ENCODE measurements around the gene ENOSF1. TPM values are rescaled to one million over a fixed set of nuclear protein-coding genes. Genes with fewer than 3 reads are reported as not detected.
A peak's percentile ranks its signal among the peaks of the same experiment; 100 is the strongest.

ENOSF1 gene
- total and polyA plus RNA-seq, 2 of the 13 experiments (the other 11 are each of a cell fraction or from before 2014, with no cell fraction given), result 37.6 to 40.1 TPM

GRCh38 chr18:703213-703967, 9.0 kb downstream of the ENOSF1 start (continued):
- TF ChIP-seq, protein P1, sequence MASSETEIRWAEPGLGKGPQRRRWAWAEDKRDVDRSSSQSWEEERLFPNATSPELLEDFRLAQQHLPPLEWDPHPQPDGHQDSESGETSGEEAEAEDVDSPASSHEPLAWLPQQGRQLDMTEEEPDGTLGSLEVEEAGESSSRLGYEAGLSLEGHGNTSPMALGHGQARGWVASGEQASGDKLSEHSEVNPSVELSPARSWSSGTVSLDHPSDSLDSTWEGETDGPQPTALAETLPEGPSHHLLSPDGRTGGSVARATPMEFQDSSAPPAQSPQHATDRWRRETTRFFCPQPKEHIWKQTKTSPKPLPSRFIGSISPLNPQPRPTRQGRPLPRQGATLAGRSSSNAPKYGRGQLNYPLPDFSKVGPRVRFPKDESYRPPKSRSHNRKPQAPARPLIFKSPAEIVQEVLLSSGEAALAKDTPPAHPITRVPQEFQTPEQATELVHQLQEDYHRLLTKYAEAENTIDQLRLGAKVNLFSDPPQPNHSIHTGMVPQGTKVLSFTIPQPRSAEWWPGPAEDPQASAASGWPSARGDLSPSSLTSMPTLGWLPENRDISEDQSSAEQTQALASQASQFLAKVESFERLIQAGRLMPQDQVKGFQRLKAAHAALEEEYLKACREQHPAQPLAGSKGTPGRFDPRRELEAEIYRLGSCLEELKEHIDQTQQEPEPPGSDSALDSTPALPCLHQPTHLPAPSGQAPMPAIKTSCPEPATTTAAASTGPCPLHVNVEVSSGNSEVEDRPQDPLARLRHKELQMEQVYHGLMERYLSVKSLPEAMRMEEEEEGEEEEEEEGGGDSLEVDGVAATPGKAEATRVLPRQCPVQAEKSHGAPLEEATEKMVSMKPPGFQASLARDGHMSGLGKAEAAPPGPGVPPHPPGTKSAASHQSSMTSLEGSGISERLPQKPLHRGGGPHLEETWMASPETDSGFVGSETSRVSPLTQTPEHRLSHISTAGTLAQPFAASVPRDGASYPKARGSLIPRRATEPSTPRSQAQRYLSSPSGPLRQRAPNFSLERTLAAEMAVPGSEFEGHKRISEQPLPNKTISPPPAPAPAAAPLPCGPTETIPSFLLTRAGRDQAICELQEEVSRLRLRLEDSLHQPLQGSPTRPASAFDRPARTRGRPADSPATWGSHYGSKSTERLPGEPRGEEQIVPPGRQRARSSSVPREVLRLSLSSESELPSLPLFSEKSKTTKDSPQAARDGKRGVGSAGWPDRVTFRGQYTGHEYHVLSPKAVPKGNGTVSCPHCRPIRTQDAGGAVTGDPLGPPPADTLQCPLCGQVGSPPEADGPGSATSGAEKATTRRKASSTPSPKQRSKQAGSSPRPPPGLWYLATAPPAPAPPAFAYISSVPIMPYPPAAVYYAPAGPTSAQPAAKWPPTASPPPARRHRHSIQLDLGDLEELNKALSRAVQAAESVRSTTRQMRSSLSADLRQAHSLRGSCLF (CRISPR knock-in tag; IDR thresholded peaks at IDR 0.05; ENCODE audit: borderline replicate concordance), result no peak
- TF ChIP-seq TCF12 (IDR thresholded peaks at IDR 0.05) (no peak), TCF12 (CRISPR knock-in tag; IDR thresholded peaks at IDR 0.05) (no peak), FOXA3 (CRISPR knock-in tag; IDR thresholded peaks at IDR 0.05) (0 out of 2 replicates have a peak, but pooled peaks have one; percentile 22), E2F1 (CRISPR knock-in tag; IDR thresholded peaks at IDR 0.05) (no peak), MEIS2 (CRISPR knock-in tag; IDR thresholded peaks at IDR 0.05) (no peak), ZNF703 (CRISPR knock-in tag; IDR thresholded peaks at IDR 0.05; ENCODE audit: borderline replicate concordance) (no peak), TCF7 (IDR thresholded peaks at IDR 0.05; ENCODE audit: low read depth) (no peak), PITX1 (CRISPR knock-in tag; IDR thresholded peaks at IDR 0.05) (0 out of 2 replicates have a peak, but pooled peaks have one; percentile 19), ZHX2 (IDR thresholded peaks at IDR 0.05; ENCODE audit: low read depth) (no peak), ZHX2 (CRISPR knock-in tag; IDR thresholded peaks at IDR 0.05; ENCODE audit: borderline replicate concordance) (no peak), U2AF1 (optimal IDR thresholded peaks at IDR 0.05; ENCODE audit: low read depth, low read length) (no peak), HNRNPLL (IDR thresholded peaks at IDR 0.05; ENCODE audit: low read depth, low read length, poor library complexity, severe bottlenecking) (no peak), PAWR (CRISPR knock-in tag; IDR thresholded peaks at IDR 0.05; ENCODE audit: borderline replicate concordance) (no peak), ATF4 (CRISPR knock-in tag; IDR thresholded peaks at IDR 0.05) (peak in 1 of 2 experiments; percentile 46; a peak in 1 of 4 replicates), SAP130 (CRISPR knock-in tag; IDR thresholded peaks at IDR 0.05; ENCODE audit: low read depth) (peak; percentile 19; the same call in 1 of the 2 replicates)

Measured in HepG2 (cell line).